Measurements from ENCODE around the gene HBQ1. TPM values are rescaled to one million over a fixed set of nuclear protein-coding genes. Genes with fewer than 3 reads are reported as not detected.
A peak's percentile ranks its signal among the peaks of the same experiment; 100 is the strongest.
"Not testable (repeated sequence)": the region's sequence is repeated elsewhere in the genome, so short reads cannot be mapped to it uniquely, and the experiment has no call there.

HBQ1 gene
- 1.1 TPM for polyA plus RNA-seq (ENCODE audit: insufficient read length)

DNA sequence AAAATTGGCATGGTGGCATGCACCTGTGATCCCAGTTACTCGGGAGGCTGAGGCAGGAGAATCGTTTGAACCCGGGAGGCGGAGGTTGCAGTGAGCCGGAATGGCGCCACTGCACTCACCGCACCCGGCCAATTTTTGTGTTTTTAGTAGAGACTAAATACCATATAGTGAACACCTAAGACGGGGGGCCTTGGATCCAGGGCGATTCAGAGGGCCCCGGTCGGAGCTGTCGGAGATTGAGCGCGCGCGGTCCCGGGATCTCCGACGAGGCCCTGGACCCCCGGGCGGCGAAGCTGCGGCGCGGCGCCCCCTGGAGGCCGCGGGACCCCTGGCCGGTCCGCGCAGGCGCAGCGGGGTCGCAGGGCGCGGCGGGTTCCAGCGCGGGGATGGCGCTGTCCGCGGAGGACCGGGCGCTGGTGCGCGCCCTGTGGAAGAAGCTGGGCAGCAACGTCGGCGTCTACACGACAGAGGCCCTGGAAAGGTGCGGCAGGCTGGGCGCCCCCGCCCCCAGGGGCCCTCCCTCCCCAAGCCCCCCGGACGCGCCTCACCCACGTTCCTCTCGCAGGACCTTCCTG lies at the start of gene HBQ1:
Gene HBQ1, plus strand, starts transcription at position 359 of the 575 bp plus-strand sequence. Its CDS starts 28 bp downstream, at position 387.
- no peak for DNase-seq

DNA sequence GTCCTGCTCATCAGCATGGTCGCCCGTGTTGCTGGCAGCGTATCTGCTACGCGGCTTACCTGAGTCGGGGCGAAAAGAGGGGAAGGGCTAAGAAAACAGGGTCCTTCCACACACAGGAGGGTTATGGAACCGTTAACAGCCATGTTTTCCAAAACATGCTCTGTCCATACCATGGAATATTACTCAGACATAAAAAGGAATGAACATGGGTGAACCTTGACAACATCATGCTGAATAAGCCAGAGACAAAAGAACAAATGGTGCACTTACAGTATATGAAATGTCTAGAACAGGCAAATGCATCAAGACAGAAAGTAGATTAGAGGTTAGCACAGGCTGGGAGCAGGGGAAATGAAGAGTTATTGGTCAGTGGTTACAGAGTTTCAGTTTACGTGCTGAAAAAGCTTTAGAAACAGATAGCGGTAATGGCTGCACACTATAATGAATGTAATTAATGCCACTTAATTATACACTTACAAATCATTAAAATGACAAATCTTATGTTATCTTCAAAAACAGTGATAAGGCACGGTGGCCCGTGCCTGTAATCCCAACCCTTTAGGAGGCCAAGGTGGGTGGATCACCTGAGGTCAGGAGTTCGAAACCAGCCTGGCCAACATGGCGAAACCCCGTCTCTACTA lies 49.6 kb upstream of the HBQ1 start:
- DNase-seq, result no peak

DNA sequence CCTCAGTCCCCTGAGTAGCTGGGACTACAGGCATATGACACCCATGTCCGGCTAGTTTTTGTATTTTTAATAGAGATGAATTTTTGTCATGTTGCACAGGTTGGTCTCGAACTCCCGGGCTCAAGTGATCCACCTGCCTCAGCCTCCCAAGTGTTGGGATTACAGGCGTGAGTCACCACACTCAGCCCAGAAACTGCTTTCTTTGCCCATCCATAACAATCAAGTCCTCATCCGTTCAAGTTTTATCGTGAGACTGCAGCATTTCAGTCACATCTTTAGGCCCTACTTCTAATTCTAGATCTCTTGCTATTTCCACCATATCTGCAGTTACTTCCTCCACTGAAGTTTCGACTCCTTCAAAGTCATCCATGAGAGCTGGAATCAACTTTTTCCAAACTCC lies 48.1 kb upstream of the HBQ1 start:
- DNase-seq, result no peak

DNA sequence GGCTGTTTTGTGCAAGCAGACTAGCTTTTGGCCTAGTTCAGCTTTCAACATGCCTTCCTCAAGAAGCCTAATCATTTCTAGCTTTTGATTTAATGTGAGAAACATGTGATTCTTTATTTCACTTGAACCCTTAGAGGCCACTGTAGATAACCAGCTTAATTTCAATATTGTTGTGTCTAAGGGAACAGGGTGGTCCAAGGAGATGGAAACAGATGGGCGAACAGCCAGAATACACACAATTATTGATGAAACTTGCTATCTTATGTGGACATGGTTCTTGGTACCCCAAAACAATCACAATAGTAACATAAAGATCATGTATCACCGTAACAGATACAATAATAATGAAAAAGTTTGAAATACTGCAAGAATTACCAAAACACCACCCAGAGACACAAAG lies 46.5 kb upstream of the HBQ1 start:
- no peak for DNase-seq

DNA sequence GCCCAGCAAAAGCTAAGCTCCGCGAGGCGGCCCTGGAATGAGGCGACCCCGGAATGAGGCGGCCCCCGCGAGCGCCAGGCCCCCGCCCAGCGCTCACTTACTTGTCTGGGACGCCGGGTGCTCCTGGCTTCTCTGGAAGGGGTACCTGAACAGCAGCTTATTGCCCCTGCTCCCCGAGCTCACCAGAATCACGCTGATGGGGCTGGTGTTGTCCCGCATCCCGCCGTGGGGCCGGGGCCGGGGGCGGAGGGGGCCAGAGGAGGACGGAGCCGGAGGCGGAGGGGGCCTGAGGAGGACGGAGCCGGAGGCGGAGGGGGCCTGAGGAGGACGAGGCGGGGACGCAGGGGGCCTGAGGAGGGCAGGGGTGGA lies 42.2 kb upstream of the HBQ1 start:
- peak; percentile 19 for DNase-seq

DNA sequence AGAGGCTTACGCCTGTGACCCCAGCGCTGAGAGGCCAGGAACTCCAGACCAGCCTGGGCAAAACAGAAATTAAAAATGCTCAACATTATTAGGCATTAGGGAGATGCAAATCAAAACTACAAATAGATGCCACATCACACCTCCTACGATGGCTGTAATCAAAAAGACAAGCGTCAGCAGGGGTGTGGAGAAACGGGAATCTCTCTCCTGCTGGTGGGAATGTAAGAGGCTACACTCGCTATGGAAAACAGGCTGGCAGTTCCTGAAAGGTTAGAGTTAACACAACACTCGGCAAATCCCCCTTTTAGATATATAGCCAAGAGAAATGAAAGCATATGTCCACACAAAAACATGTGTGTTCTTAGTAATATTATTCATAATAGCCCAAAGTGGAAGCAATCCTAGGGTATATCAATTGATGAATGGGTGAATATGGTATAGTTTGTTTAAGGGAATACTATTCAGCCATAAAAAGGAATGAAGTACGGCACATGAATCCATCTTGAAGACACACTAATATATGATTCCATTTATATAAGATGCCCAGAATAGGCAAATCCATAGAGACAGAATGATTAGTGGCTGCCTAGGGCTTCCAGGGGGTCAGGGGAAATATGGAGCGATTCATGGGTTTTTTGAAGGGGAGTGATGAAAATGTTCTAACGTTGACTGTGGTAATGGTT lies 39.9 kb upstream of the HBQ1 start:
- no peak for DNase-seq

DNA sequence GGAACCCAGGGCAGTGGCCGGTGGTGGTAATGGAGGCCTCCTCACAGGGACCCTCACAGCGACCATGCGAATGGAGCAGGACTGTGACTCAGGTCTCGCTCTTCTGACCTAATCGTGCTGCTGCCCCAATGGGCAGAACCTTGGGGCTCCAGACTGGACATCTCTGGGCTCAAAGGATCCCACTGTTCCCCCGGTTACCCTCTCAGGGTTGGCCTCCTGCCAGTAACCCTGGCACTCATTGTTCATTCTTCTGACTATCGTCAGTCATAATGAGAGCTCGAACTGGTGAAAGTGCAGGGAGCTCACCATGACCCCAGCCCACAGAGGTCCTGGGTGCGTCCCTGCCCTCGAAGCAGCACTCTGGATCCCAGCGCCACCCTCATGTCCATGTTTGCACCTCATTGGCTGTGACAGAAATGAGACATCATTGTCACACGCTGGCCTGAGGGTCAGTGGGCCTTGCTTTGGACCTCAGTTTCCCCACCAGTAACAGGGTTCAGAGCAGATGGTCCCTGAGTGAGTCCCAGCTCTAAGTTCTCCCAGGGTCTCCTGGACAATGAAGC lies 37.8 kb upstream of the HBQ1 start:
- DNase-seq, result no peak

DNA sequence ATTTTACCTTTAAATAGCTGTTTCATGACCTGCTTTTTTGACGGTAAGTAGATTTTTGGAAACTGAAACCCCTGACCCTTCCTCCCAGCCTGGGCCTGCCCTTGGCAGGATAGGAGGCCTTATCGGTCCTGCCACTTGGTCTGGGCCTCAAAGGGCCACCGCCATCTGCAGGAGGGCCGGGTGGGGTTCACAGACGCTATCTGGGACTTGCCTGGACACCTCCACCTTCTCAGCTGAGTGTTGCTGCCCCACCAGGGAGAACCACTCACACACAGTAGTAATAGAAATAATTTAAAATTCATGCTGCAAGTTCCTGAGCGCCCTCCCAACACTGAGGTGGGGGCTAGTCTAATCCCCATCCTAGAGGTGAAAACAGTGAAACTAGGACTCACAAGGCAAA lies 37.2 kb upstream of the HBQ1 start:
- DNase-seq, result no peak

DNA sequence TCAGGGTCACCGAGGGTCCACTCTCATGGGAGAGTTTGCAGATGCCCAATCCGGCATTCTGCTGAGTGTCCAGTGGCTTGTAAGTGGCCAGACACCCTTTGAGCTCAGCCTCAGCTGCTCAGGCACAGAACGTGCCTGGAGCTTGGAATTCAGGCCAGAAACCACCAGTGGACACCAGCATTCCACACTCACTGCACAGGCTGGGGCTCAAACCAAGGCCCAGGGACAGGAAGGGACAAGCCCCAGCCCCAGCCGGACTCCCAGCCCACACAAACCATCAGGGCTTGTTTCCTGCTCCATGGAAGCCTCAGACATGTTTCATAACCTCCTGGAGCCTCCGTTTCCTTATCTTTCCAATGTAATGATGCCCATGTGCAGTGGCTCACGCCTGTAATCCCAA lies 36.8 kb upstream of the HBQ1 start:
- no peak for DNase-seq

DNA sequence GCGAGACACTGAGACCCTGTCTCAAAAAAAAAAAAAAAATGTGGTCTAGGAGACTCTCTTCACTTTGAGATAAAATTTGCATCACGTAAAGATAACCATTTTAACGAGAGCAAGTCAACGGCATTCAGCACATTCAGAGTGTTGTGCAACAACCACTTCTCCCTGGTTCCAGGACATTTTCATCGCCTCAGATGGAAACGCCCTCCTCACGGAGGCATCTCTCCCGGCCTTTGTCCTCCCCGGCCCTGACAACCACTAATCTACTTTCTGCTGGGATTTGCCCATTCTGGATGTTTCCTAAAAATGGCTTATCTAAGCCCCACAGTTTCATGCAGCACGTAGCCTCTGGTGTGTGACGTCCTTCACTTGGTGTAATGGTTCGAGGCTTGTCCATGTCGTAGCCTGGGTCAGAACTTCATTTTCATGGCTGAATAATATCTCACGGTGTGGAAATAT lies 35.4 kb upstream of the HBQ1 start:
- DNase-seq, result no peak

DNA sequence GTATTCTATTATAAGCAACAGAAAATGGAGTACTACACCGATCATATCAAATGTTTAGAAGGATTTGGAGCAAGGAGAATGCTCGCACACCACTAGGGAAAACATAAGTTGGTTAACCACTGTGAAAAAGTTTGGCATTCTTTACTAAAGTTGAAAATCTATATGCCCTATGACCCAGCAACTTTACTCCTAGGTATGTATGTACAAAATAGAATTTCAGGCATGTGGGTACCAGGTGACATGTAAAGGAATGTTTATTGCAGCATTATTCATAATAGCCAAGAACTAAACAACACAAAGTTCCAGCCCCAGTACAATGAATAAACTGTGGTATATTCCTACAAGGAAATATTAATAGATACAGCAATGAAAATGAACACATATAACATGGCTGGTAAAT lies 33.6 kb upstream of the HBQ1 start:
- DNase-seq, result no peak

DNA sequence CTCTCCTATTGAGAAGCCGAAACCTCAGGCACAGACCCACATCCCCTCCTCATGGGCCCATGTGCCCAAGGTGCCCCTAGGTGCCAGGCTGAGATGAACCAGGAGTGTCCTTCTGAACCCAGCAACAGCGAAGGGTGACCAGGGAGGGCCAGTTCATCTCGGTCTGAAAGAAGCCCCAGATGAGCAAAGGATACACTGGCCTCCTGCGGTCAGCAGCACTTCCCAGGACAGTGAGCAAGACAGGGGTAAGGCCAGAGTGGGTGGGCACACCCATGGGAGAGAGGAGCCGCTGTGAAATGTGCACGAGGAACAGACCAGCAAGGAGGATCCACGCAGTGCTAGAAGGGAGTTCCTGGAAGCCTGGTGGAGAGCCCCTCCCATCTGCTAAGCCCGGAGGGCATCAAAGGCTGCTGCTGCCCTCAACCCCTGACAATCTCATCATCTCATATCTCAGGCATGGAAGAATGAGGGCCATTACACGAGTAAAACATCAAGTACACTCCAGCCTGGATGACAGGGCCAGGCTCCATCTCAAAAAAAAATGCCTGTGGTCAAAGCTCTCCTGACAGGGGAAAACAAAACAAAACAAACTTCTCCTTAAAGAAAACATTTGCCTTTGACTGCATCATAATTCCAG lies 31.1 kb upstream of the HBQ1 start:
- no peak for DNase-seq

DNA sequence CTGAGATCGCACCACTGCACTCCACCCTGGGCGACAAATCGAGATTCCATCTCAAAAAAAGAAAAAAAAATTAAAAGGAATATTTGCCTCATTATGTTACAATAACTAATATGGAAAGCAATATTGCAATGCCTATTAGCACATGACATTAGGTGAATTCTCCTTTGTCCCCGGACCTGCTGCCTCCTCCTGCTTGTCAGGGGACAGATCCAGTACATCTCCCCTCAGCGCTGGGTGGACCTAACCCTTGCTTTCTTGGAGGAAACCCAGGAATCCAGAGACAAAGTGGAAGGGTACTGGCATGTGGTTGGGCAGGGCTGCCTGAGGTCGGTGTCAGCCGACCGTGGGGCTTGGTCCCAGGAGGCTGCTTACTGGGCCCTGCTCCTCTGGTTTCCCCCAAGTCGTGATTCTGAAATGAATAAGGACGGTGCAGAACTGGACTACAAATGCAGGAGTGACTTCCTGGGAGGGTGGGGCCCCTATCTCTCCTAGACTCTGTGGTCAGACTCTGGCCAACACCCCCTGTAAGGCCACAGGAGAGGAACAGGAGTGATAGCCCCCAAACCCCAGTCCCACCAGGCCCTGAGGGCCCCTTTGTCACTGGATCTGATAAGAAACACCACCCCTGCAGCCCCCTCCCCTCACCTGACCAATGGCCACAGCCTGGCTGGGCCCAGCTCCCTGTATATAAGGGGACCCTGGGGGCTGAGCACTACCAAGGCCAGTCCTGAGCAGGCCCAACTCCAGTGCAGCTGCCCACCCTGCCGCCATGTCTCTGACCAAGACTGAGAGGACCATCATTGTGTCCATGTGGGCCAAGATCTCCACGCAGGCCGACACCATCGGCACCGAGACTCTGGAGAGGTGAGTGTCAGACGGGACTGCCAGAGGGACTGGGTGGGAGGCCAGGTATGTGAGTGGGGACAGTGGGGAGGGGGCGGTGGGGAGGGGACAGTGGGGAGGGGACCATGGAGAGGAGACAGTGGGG lies 27.8 kb upstream of the HBQ1 start, which contains the start of gene HBZ:
Gene HBZ, plus strand, starts transcription at position 504 of the 988 bp plus-strand sequence. Its CDS starts 266 bp downstream, at position 770.
- DNase-seq, result no peak

DNA sequence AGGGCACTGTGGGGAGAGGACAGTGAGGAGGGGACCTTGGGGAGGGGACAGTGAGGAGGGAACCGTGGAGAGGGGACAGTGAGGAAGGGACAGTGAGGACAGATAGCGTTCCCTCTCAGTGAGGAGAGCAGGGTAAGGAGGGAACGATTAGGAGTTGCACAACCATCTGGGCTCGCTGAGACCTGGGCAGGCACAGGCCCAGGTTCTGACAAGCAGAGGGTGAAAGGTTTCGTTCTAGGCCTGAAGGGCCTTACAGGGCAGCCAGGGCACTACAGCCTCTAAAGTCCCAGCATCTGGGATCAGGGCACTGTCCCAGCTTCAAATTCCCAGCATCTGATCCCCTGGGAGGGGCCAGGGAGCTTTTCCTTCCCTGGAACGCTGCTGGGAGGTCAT lies 27.1 kb upstream of the HBQ1 start:
- not testable (repeated sequence) for DNase-seq

DNA sequence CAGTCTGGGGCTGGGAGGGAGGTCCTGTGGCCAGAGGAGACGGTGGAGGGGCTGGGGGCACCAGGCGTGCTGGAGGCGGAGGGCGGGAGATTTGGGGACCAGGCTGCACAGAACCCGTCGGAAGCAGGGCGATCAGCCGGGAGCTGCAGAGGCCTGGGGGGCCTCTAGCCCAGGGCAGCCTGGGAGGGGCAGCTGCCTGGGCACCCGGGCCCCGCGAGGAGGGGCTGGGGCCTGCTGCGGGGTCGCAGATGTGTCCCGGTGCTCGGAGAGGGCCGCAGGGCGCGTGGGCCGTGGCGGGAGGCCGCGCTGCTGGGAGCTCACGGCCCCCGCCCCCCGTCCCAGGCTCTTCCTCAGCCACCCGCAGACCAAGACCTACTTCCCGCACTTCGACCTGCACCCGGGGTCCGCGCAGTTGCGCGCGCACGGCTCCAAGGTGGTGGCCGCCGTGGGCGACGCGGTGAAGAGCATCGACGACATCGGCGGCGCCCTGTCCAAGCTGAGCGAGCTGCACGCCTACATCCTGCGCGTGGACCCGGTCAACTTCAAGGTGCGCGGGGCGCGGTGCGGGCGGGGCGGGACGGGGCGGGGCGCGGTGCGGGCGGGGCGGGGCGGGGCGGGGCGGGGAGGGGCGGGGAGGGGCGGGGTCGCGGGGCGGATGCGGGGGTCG lies 26.6 kb upstream of the HBQ1 start:
- DNase-seq, result not testable (repeated sequence)

DNA sequence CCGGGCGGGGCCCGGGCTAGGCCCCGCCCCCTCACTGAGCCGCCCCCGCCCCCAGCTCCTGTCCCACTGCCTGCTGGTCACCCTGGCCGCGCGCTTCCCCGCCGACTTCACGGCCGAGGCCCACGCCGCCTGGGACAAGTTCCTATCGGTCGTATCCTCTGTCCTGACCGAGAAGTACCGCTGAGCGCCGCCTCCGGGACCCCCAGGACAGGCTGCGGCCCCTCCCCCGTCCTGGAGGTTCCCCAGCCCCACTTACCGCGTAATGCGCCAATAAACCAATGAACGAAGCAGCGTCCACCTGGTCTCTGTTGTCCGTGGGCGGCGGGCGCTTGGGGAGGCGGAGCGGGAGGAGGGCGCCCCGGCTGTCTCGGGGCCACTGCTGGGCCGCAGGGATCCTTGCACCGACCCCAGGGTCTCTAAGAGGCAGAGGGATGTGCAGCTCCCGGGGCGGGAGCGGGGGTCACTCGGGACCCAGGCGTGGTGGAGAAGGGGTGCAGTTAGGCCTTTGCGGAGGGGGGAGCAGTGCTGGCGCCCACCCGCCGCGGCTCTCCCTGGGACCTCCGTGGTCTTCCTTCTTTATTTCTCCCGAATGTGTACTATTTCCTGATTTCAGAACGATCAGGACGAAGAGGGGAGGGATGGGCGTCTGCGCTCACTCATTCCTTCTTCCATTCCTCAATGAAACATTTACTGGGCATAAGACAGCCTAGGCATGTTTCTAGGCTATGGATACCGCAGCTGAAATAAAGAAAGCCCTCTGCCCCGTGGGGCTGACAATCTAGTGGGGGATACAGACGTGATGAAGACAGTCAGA lies 25.8 kb upstream of the HBQ1 start:
- peak; percentile 42 for DNase-seq

DNA sequence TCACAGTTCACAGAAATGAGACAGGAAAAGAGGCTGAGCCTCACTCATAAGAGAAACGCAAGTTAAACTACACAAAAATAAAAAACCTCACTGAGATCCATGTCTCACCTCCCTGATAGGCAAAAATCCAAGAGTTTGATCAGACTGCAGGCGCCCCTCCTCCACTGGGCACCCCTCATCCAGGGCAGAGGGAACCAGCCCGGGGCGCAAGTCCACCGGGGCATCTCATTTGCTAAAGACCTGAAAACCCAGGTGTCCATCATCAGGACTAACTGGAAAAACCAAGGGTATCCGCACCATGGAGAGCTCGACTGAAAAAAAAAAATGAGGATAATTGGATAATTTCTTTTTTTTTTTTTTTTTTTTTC lies 25.2 kb upstream of the HBQ1 start:
- DNase-seq, result no peak

DNA sequence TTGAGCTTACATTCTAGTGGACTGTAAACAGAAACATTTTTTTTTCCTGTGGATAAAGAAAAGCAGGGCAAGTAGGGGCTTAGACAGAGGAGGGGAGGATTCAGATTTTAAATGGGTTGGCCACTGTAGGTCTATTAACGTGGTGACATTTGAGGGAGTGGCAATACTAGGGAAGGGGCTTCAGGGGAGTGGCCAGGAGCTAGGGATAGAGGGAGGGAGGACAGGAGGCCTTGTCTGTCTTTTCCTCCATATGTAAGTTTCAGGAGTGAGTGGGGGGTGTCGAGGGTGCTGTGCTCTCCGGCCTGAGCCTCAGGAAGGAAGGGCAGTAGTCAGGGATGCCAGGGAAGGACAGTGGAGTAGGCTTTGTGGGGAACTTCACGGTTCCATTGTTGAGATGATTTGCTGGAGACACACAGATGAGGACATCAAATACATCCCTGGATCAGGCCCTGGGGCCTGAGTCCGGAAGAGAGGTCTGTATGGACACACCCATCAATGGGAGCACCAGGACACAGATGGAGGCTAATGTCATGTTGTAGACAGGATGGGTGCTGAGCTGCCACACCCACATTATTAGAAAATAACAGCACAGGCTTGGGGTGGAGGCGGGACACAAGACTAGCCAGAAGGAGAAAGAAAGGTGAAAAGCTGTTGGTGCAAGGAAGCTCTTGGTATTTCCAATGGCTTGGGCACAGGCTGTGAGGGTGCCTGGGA lies 21.0 kb upstream of the HBQ1 start:
- DNase-seq, result no peak

DNA sequence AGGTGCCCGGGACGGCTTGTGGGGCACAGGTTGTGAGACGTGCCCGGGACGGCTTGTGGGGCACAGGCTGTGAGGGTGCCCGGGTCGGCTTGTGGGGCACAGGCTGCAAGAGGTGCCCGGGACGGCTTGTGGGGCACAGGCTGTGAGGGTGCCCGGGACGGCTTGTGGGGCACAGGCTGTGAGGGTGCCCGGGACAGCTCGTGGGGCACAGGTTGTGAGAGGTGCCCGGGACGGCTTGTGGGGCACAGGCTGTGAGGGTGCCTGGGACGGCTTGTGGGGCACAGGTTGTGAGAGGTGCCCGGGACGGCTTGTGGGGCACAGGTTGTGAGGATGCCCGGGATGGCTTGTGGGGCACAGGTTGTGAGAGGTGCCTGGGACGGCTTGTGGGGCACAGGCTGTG lies 20.0 kb upstream of the HBQ1 start:
- not testable (repeated sequence) for DNase-seq

DNA sequence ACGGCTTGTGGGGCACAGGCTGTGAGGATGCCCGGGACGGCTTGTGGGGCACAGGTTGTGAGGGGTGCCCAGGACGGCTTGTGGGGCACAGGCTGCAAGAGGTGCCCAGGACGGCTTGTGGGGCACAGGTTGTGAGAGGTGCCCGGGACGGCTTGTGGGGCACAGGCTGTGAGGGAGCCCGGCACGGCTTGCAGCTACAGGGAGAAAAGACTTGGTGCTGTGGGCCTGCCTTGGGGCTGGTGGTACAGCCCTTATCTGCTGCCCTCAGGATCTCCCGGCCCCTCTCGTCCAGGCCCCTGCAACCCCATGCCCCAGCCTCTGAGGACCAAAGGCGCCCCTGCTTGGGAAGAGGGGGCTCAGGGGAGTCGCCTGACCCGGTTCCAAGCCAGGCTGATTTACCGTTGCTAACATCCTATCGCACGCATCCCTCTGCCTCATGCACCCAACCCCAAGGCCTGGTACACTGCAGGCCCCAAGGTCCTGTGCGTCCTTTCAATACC lies 19.5 kb upstream of the HBQ1 start:
- no peak for DNase-seq

Measured in hindlimb muscle (tissue), 1 donor.